GM13976 (cell line): Measurements from ENCODE around the gene NPY4R2.
"Not testable (repeated sequence)": the region's sequence is repeated elsewhere in the genome, so short reads cannot be mapped to it uniquely, and the experiment has no call there.

Source experiments
- DNase-seq: peaks from one replicate; pipeline ENCODE4 v3.0.0; 2012; ENCODE audit warnings: low spot score
- in situ Hi-C: fragments of 300-500 bp; cut with MboI; formaldehyde crosslinking; loops from one replicate; pipeline ENCODE4 v1.12.0; 2022; ENCODE audit warnings: low sequenced_read_pairs, mixed read lengths, inconsistent platforms; ENCODE audit not compliant: unreplicated experiment

Gene NPY4R2

GRCh38 chr10:47918475-47918874 lies at the start of gene NPY4R2:
NPY4R2 (plus strand) TSS chr10:47918662; CDS start chr10:47921988, 3,326 bp downstream.
- in situ Hi-C loops, DNase-seq: not testable (repeated sequence)

- in situ Hi-C loops, DNase-seq: not testable (repeated sequence)
Observed at GRCh38 chr10:47870887-47871286, 47.6 kb upstream of the NPY4R2 start.

- in situ Hi-C loops, DNase-seq: not testable (repeated sequence)
Observed at GRCh38 chr10:47871485-47872180, 46.8 kb upstream of the NPY4R2 start.

GRCh38 chr10:47872236-47872635 lies 46.2 kb upstream of the NPY4R2 start:
- in situ Hi-C loops = not testable (repeated sequence)

GRCh38 chr10:47884239-47884638 lies 34.2 kb upstream of the NPY4R2 start:
- in situ Hi-C loops, DNase-seq: not testable (repeated sequence)

More at GRCh38 chr10:47872236-47872635, 46.2 kb upstream of the NPY4R2 start:
- not testable (repeated sequence) for DNase-seq

GRCh38 chr10:47884934-47885333 lies 33.5 kb upstream of the NPY4R2 start:
- DNase-seq, in situ Hi-C loops: not testable (repeated sequence)

- in situ Hi-C loops, DNase-seq: not testable (repeated sequence)
Observed at GRCh38 chr10:47886356-47886755, 32.1 kb upstream of the NPY4R2 start.

GRCh38 chr10:47886827-47887226 lies 31.6 kb upstream of the NPY4R2 start:
- DNase-seq, in situ Hi-C loops: not testable (repeated sequence)

GRCh38 chr10:47890737-47891136 lies 27.7 kb upstream of the NPY4R2 start:
- in situ Hi-C loops, DNase-seq: not testable (repeated sequence)

GRCh38 chr10:47892494-47893261 lies 25.8 kb upstream of the NPY4R2 start:
- DNase-seq, in situ Hi-C loops: not testable (repeated sequence)

GRCh38 chr10:47894571-47894970 lies 23.9 kb upstream of the NPY4R2 start:
- in situ Hi-C loops, DNase-seq: not testable (repeated sequence)

GRCh38 chr10:47897813-47898212 lies 20.6 kb upstream of the NPY4R2 start:
- in situ Hi-C loops, DNase-seq: not testable (repeated sequence)

- in situ Hi-C loops, DNase-seq: not testable (repeated sequence)
Observed at GRCh38 chr10:47909333-47909732, 9.1 kb upstream of the NPY4R2 start.

- DNase-seq, in situ Hi-C loops: not testable (repeated sequence)
Observed at GRCh38 chr10:47910486-47910885, 8.0 kb upstream of the NPY4R2 start.

GRCh38 chr10:47914052-47914451 lies 4.4 kb upstream of the NPY4R2 start:
- in situ Hi-C loops, DNase-seq: not testable (repeated sequence)

GRCh38 chr10:47915849-47916548 lies 2.5 kb upstream of the NPY4R2 start:
- DNase-seq, in situ Hi-C loops: not testable (repeated sequence)

GRCh38 chr10:47920610-47921009 lies 2.1 kb downstream of the NPY4R2 start:
- in situ Hi-C loops, DNase-seq: not testable (repeated sequence)

GRCh38 chr10:47922503-47922902 lies 4.0 kb downstream of the NPY4R2 start:
- DNase-seq, in situ Hi-C loops: not testable (repeated sequence)

- DNase-seq, in situ Hi-C loops: not testable (repeated sequence)
Observed at GRCh38 chr10:47924628-47925027, 6.2 kb downstream of the NPY4R2 start.
